ENCODE measurements around the gene PKP3.
"Not testable (repeated sequence)": the region's sequence is repeated elsewhere in the genome, so short reads cannot be mapped to it uniquely, and the experiment has no call there.

Gene PKP3

DNA sequence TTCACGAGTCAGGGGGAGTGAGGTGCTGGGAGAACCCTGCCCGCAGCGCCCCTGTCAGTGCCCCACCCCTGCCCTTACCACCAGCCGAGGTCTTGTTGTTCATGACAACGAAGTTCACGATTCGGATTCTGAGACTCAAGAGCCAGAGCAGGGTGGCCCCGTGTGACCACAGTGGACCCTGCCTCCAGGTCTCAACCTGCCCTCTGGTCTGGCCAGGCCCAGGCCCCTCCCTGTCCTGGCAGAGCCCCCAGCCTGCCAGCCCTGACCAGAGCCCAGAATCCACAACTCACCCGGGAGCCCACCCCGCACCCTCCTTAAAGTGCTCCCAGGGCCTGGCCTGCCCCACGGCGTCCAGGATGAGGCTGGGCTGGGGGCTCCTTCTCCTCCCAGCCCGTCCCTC lies 37.9 kb downstream of the PKP3 start:
- no peaks in the 10 kb centered on the region for H3K4me1 ChIP-seq (ENCODE audit: insufficient read depth, low read length)
- H3K9me3 ChIP-seq (ENCODE audit: insufficient read depth, low read depth, low read length) = no peaks in the 10 kb centered on the region
- no peaks in the 10 kb centered on the region for H3K36me3 ChIP-seq (ENCODE audit: insufficient read depth, low read depth, low read length)
- no peak overlapping the region for H3K27ac ChIP-seq (ENCODE audit: low read length)
- H3K4me3 ChIP-seq (ENCODE audit: low read length) = no peak overlapping the region
- H3K27me3 ChIP-seq (ENCODE audit: insufficient read depth, low read length) = no peaks in the 10 kb centered on the region
- H3K9ac ChIP-seq (ENCODE audit: low read depth, low read length) = no peak overlapping the region

DNA sequence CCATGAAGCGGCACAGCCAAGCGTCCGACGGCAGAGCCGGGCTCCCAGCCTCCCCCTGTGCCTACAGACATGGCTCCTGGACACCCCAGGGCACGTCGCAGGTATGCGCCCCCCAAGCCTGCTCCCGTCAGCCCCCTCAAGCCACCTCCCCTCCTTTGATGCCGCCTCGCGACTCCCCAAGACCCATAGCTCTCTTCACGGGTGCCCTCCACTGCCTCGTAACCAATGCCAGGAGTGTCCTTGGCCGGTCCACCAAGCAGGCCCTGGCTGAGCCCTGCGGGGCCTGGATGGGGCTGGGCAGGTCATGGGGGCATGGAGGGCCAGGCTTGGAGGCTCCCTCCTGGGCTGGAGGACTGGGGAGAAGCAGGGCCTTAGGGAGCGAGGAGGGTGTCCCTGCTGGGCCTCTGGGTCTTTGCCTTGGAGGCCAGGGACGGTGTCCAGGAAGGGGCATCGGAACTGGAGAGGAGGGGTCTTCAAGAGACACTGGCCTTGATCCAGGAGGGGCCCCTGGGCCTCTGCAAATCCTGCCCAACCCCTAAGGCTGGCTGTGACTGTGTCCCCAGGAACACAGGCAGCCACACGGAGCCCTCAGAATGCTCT lies 38.6 kb downstream of the PKP3 start:
- H3K36me3 ChIP-seq (ENCODE audit: insufficient read depth, low read depth, low read length) = no peaks in the 10 kb centered on the region
- no peaks in the 10 kb centered on the region for H3K4me1 ChIP-seq (ENCODE audit: insufficient read depth, low read length)
- H3K27me3 ChIP-seq (ENCODE audit: insufficient read depth, low read length) = no peaks in the 10 kb centered on the region
- H3K9ac ChIP-seq (ENCODE audit: low read depth, low read length) = no peak overlapping the region
- H3K27ac ChIP-seq (ENCODE audit: low read length) = no peak overlapping the region
- no peaks in the 10 kb centered on the region; the same call in 1 of the 2 replicates for H3K9me3 ChIP-seq (ENCODE audit: insufficient read depth, low read depth, low read length)
- no peak overlapping the region for H3K4me3 ChIP-seq (ENCODE audit: low read length)

DNA sequence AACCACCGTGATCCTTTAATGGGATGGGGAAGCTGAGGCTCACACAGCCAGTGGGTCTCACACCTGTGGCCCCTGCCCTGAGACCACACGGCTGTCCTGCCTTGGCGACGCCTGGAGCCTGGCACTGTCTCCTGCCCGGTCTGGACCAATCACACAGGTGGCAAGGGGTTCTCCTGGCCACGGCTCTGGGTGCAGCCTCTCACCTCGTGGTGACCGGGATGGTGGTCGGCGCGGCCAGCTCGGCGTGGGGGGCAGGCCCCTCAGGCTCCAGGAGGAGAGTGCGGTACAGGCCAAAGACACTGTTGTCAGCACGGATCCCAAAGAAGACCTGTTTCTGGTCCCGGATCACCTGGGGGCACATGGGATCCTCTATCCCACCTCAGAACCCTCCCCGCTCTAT lies 39.1 kb downstream of the PKP3 start:
- no peaks in the 10 kb centered on the region for H3K4me1 ChIP-seq (ENCODE audit: insufficient read depth, low read length)
- no peak overlapping the region for H3K4me3 ChIP-seq (ENCODE audit: low read length)
- no peaks in the 10 kb centered on the region for H3K27me3 ChIP-seq (ENCODE audit: insufficient read depth, low read length)
- no peaks in the 10 kb centered on the region; the same call in 1 of the 2 replicates for H3K9me3 ChIP-seq (ENCODE audit: insufficient read depth, low read depth, low read length)
- H3K27ac ChIP-seq (ENCODE audit: low read length) = no peak overlapping the region
- H3K36me3 ChIP-seq (ENCODE audit: insufficient read depth, low read depth, low read length) = no peaks in the 10 kb centered on the region
- H3K9ac ChIP-seq (ENCODE audit: low read depth, low read length) = no peak overlapping the region

DNA sequence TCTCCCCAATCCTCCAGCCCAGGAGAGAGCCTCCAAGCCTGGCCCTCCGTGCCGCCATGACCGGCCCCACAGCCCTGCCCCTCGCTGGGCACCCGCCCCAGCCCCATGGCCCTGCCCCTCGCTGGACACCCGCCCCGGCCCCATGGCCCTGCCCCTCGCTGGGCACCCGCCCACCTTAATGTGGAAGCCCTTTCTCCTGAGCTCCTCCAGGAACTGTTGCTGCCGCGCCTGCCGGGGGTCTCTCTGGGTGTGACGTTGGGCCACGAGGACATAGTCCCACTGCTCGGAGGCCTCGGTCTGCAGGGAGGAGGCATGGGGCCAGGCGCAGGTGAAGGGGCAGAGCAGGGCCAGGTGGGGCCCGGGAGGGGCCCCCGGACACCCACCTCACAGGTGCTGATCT lies 39.6 kb downstream of the PKP3 start:
- no peaks in the 10 kb centered on the region for H3K36me3 ChIP-seq (ENCODE audit: insufficient read depth, low read depth, low read length)
- no peaks in the 10 kb centered on the region for H3K27me3 ChIP-seq (ENCODE audit: insufficient read depth, low read length)
- H3K4me3 ChIP-seq (ENCODE audit: low read length) = no peak overlapping the region
- H3K9ac ChIP-seq (ENCODE audit: low read depth, low read length) = no peak overlapping the region
- H3K27ac ChIP-seq (ENCODE audit: low read length) = no peak overlapping the region
- H3K9me3 ChIP-seq (ENCODE audit: insufficient read depth, low read depth, low read length) = no peaks in the 10 kb centered on the region; the same call in 1 of the 2 replicates
- H3K4me1 ChIP-seq (ENCODE audit: insufficient read depth, low read length) = no peaks in the 10 kb centered on the region

DNA sequence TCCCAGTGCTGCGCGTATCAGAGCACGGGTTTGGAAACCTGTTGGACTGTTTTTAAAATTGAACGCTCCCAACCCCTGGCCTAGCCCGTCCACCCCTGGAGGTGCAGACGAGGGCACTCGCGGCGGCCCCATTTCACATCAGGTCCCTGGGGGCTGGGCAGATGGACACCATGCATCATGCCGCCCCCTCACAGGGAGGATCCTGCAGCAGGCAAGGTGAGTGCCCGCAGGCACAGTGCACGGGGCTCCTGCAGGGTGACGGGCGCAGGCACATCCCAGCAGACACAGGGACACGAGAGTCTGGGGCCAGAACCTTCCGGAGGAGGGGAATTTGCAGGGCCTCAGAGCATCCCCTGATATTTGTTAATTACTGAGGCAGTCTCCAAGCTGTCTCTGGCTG lies 40.5 kb downstream of the PKP3 start:
- Histone ChIP-seq H3K4me3 (ENCODE audit: low read length) (no peak overlapping the region), H3K9ac (ENCODE audit: low read depth, low read length) (no peak overlapping the region), H3K27ac (ENCODE audit: low read length) (no peak overlapping the region), H3K36me3 (ENCODE audit: insufficient read depth, low read depth, low read length) (no peaks in the 10 kb centered on the region), H3K4me1 (ENCODE audit: insufficient read depth, low read length) (no peaks in the 10 kb centered on the region), H3K9me3 (ENCODE audit: insufficient read depth, low read depth, low read length) (no peaks in the 10 kb centered on the region; the same call in 1 of the 2 replicates), H3K27me3 (ENCODE audit: insufficient read depth, low read length) (no peaks in the 10 kb centered on the region)

DNA sequence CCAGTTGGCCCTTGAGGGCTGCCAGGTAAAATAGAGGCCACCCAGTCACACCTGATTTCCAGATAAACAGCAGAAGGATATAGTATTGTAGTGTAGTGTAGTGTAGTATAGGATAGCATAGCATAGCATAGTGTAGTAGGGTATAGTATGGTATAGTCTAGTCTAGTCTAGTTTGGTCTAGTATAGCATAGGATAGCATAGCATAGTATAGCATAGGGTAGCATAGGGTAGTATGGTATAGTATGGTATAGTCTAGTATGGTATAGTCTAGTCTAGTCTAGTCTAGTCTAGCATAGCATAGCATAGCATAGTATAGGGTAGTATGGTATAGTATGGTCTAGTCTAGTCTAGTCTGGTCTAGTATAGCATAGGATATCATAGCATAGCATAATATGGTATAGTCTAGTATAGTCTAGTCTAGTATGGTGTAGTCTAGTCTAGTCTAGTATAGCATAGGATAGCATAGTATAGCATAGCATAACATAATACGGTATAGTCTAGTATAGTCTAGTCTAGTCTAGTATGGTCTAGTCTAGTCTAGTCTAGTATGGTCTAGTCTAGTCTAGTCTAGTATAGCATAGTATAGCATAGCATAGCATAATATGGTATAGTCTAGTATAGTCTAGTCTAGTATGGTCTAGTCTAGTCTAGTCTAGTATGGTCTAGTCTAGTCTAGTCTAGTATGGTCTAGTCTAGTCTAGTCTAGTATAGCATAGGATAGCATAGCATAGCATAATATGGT lies 41.2 kb downstream of the PKP3 start:
- not testable (repeated sequence) for H3K36me3 ChIP-seq (ENCODE audit: insufficient read depth, low read depth, low read length); H3K9me3 ChIP-seq (ENCODE audit: insufficient read depth, low read depth, low read length); H3K27ac ChIP-seq (ENCODE audit: low read length); H3K4me3 ChIP-seq (ENCODE audit: low read length); H3K27me3 ChIP-seq (ENCODE audit: insufficient read depth, low read length); H3K9ac ChIP-seq (ENCODE audit: low read depth, low read length); H3K4me1 ChIP-seq (ENCODE audit: insufficient read depth, low read length)

DNA sequence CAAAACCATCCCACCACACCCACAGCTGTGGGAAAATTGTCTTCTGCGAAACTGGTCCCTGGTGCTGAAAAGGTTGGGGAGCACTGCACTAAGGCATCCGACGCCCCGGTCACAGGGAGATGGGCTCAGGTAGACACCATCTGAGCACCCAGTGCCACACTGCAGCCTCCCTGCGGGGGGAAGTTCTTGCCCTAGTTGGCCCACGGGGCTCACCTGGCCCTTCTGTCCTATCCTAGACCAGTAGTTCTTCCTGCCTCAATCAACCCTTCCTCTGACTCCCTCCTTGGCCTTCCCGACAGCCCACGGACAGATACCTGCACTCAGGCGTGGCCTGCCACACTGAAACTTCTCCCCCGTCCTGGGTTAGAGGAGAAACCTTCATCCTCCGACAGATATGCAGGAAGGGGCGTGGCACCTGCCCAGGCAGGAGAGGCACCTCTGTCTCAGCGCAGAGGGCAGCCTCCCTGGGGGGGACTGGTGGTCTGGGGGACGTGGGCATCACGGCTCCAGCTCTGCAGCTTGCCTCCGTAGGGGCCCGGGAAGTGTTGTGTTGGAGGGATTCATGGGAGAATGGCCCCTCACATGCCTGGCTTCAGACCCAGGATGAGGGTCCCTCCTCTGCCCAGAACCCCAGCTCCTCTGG lies 43.3 kb downstream of the PKP3 start:
- Histone ChIP-seq H3K27ac (ENCODE audit: low read length) (no peak overlapping the region), H3K9ac (ENCODE audit: low read depth, low read length) (no peak overlapping the region), H3K36me3 (ENCODE audit: insufficient read depth, low read depth, low read length) (no peaks in the 10 kb centered on the region), H3K27me3 (ENCODE audit: insufficient read depth, low read length) (no peaks in the 10 kb centered on the region), H3K4me3 (ENCODE audit: low read length) (no peak overlapping the region), H3K4me1 (ENCODE audit: insufficient read depth, low read length) (no peaks in the 10 kb centered on the region), H3K9me3 (ENCODE audit: insufficient read depth, low read depth, low read length) (no peaks in the 10 kb centered on the region; the same call in 1 of the 2 replicates)

DNA sequence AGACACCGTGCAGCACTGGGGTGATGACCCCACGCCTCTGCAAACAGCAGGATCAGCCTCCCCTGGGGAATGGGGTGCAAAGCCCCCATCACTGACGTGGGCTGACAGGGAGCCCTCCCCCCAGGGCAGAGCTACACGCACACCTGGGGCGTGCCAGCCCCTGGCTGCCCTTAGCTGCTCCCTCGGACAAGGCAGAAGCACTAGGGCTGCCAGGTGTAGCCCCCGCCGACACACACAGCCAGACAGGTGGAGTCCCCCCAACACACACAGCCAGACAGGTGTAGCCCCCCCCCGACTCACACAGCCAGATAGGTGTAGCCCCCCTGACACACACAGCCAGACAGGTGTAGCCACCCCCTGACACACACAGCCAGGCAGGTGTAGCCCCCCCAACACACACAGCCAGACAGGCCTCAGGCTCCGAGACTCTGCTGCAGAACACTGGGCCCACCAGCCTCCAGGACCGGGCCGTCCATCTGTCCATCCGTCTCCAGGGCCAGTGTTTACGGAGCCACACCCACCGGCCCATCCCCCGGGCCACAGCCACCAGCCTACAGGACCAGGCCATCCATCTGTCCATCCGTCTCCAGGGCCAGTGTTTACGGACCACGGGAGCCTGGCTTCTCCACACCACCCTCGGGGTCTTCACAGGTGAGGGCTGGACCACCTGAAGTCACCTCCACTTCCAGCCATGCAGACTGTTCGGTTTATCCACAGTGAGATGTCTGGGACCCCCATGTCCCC lies 44.3 kb downstream of the PKP3 start:
- H3K27me3 ChIP-seq (ENCODE audit: insufficient read depth, low read length) = no peaks in the 10 kb centered on the region
- no peak overlapping the region for H3K9ac ChIP-seq (ENCODE audit: low read depth, low read length)
- H3K9me3 ChIP-seq (ENCODE audit: insufficient read depth, low read depth, low read length) = no peaks in the 10 kb centered on the region; the same call in 1 of the 2 replicates
- no peak overlapping the region for H3K4me3 ChIP-seq (ENCODE audit: low read length)
- H3K27ac ChIP-seq (ENCODE audit: low read length) = no peak overlapping the region
- no peaks in the 10 kb centered on the region for H3K36me3 ChIP-seq (ENCODE audit: insufficient read depth, low read depth, low read length)
- H3K4me1 ChIP-seq (ENCODE audit: insufficient read depth, low read length) = no peaks in the 10 kb centered on the region

DNA sequence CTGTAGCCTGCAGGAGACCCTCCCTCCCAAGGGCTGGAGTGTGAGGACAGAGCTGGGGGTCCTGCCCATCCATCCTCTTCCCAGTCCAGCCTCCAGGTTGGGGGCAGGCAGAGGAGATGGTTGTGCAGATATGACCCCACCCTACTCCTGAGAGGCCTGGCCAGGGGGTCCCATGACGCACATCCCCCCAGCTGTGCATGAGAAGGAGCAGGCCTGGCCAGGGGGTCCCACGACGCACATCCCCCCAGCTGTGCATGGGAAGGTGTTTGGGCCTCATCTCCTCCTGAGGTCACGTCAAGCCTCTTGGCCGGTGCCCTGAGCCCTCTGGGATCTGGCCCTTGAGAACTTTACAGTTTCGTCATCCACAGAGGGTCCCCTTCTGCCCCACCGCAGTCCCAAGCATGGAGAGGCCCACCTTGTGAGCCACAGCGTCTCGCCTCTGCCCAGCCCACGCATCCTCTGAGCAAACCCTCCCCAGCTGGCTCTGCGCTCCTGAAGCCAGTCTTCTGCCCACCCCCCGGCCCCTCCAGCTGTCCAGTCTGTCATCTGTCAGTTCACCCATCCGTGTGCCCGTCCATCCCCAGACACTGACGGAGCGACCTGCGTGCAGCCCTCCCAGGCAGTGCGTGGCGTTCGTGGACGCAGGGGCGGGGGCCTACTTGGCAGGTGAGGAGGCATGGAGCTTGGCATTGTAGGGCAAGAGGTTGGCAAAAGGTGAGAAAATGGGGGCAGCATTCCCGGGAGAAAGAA lies 45.5 kb downstream of the PKP3 start:
- no peaks in the 10 kb centered on the region; the same call in 1 of the 2 replicates for H3K9me3 ChIP-seq (ENCODE audit: insufficient read depth, low read depth, low read length)
- no peak overlapping the region for H3K9ac ChIP-seq (ENCODE audit: low read depth, low read length)
- H3K4me1 ChIP-seq (ENCODE audit: insufficient read depth, low read length) = no peaks in the 10 kb centered on the region
- H3K27ac ChIP-seq (ENCODE audit: low read length) = no peak overlapping the region
- H3K36me3 ChIP-seq (ENCODE audit: insufficient read depth, low read depth, low read length) = no peaks in the 10 kb centered on the region
- H3K27me3 ChIP-seq (ENCODE audit: insufficient read depth, low read length) = no peaks in the 10 kb centered on the region
- no peak overlapping the region for H3K4me3 ChIP-seq (ENCODE audit: low read length)

DNA sequence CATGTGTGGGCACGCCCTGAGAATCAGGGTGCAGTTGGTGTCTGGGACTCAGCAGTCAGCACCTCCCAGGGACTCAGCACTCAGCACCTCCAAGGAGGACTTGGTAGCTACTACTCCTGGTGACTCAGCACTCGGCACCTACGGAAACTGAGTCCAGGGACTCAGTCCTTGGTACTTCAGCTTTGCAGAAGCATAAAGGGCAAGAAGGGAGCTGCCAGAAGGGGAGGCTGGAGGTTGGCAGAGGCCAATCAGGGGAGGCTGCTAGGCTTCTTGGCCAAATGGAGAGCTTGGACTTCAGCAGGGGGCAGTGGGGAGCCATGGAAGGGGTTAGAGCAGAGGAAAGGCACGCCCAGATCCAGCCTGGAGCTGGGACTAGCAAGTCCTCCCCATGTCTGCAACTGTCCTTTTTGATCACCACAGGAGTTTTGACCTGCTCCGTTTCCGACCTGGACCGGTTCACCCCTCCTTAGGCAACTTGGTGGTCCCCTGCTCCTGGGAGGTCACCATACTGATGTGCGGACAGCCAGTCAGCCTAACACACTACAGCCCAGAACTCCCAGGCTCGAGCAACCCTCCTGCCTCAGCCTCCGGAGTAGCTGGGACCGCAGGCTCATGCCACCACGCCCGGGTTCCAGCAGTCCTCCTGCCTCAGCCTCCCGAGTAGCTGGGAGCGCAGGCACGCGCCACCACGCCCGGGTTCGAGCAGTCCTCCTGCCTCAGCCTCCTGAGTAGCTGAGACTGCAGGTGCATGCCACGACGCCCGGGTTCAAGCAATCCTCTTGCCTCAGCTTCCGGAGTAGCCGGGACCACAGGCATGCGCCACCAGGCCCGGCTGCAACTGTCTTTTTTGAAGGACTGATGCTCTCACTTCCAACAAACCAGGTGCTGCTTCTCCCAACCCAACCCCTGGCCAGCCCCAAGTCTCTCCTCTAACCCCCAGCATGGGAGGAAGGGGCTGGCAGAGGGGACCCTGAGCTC lies 46.3 kb downstream of the PKP3 start:
- Histone ChIP-seq H3K4me1 (ENCODE audit: insufficient read depth, low read length) (no peaks in the 10 kb centered on the region), H3K9me3 (ENCODE audit: insufficient read depth, low read depth, low read length) (no peaks in the 10 kb centered on the region; the same call in 1 of the 2 replicates), H3K4me3 (ENCODE audit: low read length) (no peak overlapping the region), H3K27ac (ENCODE audit: low read length) (no peak overlapping the region), H3K36me3 (ENCODE audit: insufficient read depth, low read depth, low read length) (no peaks in the 10 kb centered on the region), H3K9ac (ENCODE audit: low read depth, low read length) (no peak overlapping the region), H3K27me3 (ENCODE audit: insufficient read depth, low read length) (no peaks in the 10 kb centered on the region)
